HG02623 (cell line): ENCODE results near the gene MCL1.

Source experiments
- ATAC-seq: cut with Tn5 transposase; IDR thresholded peaks from one replicate; pipeline ENCODE4 v1.9.1; 2021; ENCODE audit warnings: moderate library complexity; ENCODE audit not compliant: unreplicated experiment

The MCL1 gene

GRCh38 chr1:150557813-150558212, 21.6 kb downstream of the MCL1 start:
- no peak for ATAC-seq

- ATAC-seq: no peak
Measured at GRCh38 chr1:150557065-150557600, 22.3 kb downstream of the MCL1 start.

GRCh38 chr1:150555971-150556865, 23.2 kb downstream of the MCL1 start:
- ATAC-seq: no peak

- ATAC-seq: no peak
Measured at GRCh38 chr1:150555198-150555970, 24.0 kb downstream of the MCL1 start.

GRCh38 chr1:150554086-150554452, 25.3 kb downstream of the MCL1 start:
- ATAC-seq: no peak

- no peak for ATAC-seq
Measured at GRCh38 chr1:150553392-150554085, 25.9 kb downstream of the MCL1 start.

- ATAC-seq: no peak
Measured at GRCh38 chr1:150552911-150553289, 26.5 kb downstream of the MCL1 start.

GRCh38 chr1:150552128-150552910, 27.1 kb downstream of the MCL1 start:
- ATAC-seq: no peak

- no peak for ATAC-seq
Measured at GRCh38 chr1:150551784-150552127, 27.7 kb downstream of the MCL1 start.

GRCh38 chr1:150551051-150551783, 28.2 kb downstream of the MCL1 start:
- no peak for ATAC-seq

- ATAC-seq: no peak
Measured at GRCh38 chr1:150550222-150551050, 29.0 kb downstream of the MCL1 start.

- ATAC-seq: no peak
Measured at GRCh38 chr1:150549496-150550221, 29.8 kb downstream of the MCL1 start.

- peak; percentile 48 for ATAC-seq
Measured at GRCh38 chr1:150548632-150549495, 30.5 kb downstream of the MCL1 start, which contains the start of gene ADAMTSL4. ADAMTSL4 (plus strand) TSS chr1:150549408; CDS start chr1:150552289, 2,881 bp downstream.

GRCh38 chr1:150548324-150548631, 31.1 kb downstream of the MCL1 start:
- no peak for ATAC-seq

GRCh38 chr1:150546294-150546937, 33.0 kb downstream of the MCL1 start:
- no peak for ATAC-seq

GRCh38 chr1:150545486-150546032, 33.9 kb downstream of the MCL1 start:
- ATAC-seq: no peak

- no peak for ATAC-seq
Measured at GRCh38 chr1:150544204-150544603, 35.2 kb downstream of the MCL1 start.
